Testis (tissue), 2 donors: ENCODE results near the gene KLHL4.

ENCODE experiments used
- POLR2A ChIP-seq: fragments of 450-650 bp; IDR thresholded peaks from one replicate; pipeline ENCODE4 v1.6.1; 2017; ENCODE audit warnings: antibody characterized with exemption, mild to moderate bottlenecking, moderate library complexity
- TF ChIP-seq, protein P1 (sequence below), 3 experiments: fragments of 450-650 bp in 2 of 3; fragments of 200-600 bp in 1 of 3; sonication (generic) in 1 of 3; IDR thresholded peaks; one replicate each; pipeline ENCODE4 v1.5.1; 2016 to 2019; ENCODE audit warnings: antibody characterized with exemption in 3 of 3, mild to moderate bottlenecking in 2 of 3, moderate library complexity in 1 of 3

GRCh38 chrX:87706134-87706533 is 188.5 kb downstream of the KLHL4 start:
- TF ChIP-seq, protein P1, sequence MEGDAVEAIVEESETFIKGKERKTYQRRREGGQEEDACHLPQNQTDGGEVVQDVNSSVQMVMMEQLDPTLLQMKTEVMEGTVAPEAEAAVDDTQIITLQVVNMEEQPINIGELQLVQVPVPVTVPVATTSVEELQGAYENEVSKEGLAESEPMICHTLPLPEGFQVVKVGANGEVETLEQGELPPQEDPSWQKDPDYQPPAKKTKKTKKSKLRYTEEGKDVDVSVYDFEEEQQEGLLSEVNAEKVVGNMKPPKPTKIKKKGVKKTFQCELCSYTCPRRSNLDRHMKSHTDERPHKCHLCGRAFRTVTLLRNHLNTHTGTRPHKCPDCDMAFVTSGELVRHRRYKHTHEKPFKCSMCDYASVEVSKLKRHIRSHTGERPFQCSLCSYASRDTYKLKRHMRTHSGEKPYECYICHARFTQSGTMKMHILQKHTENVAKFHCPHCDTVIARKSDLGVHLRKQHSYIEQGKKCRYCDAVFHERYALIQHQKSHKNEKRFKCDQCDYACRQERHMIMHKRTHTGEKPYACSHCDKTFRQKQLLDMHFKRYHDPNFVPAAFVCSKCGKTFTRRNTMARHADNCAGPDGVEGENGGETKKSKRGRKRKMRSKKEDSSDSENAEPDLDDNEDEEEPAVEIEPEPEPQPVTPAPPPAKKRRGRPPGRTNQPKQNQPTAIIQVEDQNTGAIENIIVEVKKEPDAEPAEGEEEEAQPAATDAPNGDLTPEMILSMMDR (IDR thresholded peaks at IDR 0.05) = no peak
- TF ChIP-seq POLR2A = no peak
